ENCODE results near the gene DDIT4.
A peak's percentile ranks its signal among the peaks of the same experiment; 100 is the strongest.

DDIT4 gene

DNA sequence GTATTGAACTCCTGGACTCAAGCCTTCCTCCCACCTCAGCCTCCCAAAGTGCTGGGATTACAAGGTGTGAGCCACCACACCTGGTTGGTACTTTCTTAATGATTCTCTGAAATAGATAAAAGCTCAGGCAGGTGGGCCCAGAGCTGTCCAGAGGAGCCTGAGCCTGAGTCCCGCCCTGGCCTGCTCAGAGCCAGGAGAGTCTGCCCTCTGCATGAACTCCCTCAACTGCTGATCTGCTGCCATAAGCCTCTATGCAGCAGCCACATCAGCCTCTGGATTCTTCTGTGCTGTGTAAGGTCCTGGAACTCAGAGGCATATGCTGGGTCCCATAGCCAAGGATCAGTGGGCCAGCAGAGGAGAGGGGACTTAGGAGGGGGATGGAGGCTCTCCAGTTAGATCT, 23.1 kb upstream of the DDIT4 start:
- TF ChIP-seq, protein P1, sequence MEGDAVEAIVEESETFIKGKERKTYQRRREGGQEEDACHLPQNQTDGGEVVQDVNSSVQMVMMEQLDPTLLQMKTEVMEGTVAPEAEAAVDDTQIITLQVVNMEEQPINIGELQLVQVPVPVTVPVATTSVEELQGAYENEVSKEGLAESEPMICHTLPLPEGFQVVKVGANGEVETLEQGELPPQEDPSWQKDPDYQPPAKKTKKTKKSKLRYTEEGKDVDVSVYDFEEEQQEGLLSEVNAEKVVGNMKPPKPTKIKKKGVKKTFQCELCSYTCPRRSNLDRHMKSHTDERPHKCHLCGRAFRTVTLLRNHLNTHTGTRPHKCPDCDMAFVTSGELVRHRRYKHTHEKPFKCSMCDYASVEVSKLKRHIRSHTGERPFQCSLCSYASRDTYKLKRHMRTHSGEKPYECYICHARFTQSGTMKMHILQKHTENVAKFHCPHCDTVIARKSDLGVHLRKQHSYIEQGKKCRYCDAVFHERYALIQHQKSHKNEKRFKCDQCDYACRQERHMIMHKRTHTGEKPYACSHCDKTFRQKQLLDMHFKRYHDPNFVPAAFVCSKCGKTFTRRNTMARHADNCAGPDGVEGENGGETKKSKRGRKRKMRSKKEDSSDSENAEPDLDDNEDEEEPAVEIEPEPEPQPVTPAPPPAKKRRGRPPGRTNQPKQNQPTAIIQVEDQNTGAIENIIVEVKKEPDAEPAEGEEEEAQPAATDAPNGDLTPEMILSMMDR (IDR thresholded peaks at IDR 0.05; ENCODE audit: borderline replicate concordance, control extremely low read depth, extremely low read depth, insufficient read depth, missing control alignments), result no peak
- no peak for DNase-seq (ENCODE audit: low spot score)
- in situ Hi-C loops (cut with MboI; ENCODE audit: low sequenced_read_pairs, unreplicated experiment), result no loop called here

DNA sequence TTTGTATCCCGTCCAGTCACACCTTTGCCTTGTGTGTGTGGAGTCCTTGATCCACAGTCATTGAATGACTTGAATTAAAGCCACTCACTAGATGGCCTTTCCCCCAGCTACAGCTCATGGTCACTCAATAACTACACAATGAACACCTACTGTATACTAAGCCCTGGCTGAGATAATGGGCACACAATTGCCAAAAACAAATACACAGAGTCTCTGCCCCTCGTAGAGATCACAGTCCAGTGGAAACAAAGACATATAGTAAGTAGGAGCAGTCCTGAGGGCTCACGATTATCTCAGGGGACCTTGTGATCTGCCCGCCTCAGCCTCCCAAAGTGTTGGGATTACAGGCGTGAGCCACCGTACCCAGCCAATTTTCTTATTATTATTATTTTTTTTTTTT, 22.1 kb upstream of the DDIT4 start:
- no peak for DNase-seq (ENCODE audit: low spot score)
- in situ Hi-C loops (cut with MboI; ENCODE audit: low sequenced_read_pairs, unreplicated experiment), result no loop called here
- TF ChIP-seq, protein P1 (IDR thresholded peaks at IDR 0.05; ENCODE audit: borderline replicate concordance, control extremely low read depth, extremely low read depth, insufficient read depth, missing control alignments), result no peak

DNA sequence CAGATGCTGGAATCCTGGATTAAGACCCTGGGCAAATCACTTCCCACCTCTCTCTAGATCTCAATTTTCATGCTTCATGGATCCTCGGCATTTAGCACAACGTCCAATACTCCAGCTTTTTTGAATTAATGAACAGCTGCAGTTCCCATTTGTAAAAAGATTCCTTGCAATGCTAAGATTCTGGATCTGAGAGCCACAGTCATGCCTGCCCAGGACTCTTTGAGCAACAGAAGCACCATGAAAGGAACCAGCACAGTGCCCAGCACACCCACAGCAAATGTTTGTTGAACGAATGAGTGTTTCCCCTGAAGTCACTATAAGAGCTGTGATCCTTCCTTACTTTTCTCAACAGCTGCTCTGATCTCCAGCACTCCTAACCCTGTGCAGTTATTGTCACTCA, 20.8 kb upstream of the DDIT4 start:
- no peak for DNase-seq (ENCODE audit: low spot score)
- in situ Hi-C loops (cut with MboI; ENCODE audit: low sequenced_read_pairs, unreplicated experiment), result no loop called here
- TF ChIP-seq, protein P1 (IDR thresholded peaks at IDR 0.05; ENCODE audit: borderline replicate concordance, control extremely low read depth, extremely low read depth, insufficient read depth, missing control alignments), result no peak

DNA sequence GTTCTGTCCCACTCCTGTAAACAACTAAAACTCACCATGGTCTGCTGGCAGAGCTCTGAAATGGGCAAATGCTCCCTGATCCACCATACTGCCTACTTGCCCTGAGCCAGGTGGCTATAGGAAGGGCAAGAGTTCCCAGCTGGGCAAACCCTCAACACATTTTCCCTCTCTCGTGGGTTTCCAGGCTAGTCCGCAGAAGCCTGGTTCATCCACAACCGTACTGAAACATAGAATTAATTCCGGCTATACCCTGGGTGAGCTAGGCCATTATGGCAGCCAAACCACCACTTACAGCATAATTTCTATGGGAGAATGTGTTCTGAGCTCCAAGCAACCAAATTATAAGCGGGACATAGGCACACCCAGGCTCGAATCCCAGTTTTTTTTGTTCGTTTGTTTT, 20.1 kb upstream of the DDIT4 start:
- in situ Hi-C loops (cut with MboI; ENCODE audit: low sequenced_read_pairs, unreplicated experiment), result no loop called here
- TF ChIP-seq, protein P1 (IDR thresholded peaks at IDR 0.05; ENCODE audit: borderline replicate concordance, control extremely low read depth, extremely low read depth, insufficient read depth, missing control alignments), result no peak
- DNase-seq (ENCODE audit: low spot score), result no peak

DNA sequence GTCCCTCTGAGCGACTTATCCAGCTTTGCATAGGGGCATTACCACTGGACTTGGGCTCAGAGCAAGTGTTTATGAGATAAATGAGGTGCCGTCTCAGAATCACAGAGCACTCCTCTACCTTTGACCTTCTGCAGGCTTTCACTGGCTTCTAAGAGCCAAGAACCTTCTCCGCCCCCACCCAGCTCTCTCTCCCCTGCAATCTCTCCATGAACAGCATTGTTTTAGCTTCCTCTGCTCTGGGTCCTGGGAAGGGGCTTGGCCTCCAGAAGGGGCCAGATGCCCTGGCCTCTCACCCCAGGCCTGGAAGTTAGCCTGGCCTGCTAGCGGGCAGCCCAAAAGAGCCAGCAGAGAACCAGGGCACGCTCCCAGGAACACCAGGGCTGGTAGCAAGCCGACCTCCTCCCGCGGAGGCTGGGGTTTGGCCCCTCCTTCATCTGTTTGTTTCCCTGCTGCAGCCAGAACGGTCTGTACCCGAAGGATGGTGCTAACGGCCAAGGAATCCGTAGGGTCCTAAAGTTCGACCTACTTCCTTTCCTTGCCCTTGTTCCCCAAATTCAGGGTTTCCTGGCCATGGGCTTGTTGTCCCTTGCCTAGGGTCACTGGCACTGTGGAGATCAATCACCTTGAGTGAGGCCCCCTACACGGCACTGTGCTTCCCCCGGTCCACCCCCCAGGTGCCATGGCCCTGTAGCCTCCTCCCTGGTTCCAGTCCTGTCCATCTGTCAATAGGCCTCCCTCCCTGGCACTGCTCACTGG, 18.7 kb upstream of the DDIT4 start:
- in situ Hi-C loops (cut with MboI; ENCODE audit: low sequenced_read_pairs, unreplicated experiment), result no loop called here
- TF ChIP-seq, protein P1 (IDR thresholded peaks at IDR 0.05; ENCODE audit: borderline replicate concordance, control extremely low read depth, extremely low read depth, insufficient read depth, missing control alignments), result no peak
- peak; percentile 54 for DNase-seq (ENCODE audit: low spot score)

DNA sequence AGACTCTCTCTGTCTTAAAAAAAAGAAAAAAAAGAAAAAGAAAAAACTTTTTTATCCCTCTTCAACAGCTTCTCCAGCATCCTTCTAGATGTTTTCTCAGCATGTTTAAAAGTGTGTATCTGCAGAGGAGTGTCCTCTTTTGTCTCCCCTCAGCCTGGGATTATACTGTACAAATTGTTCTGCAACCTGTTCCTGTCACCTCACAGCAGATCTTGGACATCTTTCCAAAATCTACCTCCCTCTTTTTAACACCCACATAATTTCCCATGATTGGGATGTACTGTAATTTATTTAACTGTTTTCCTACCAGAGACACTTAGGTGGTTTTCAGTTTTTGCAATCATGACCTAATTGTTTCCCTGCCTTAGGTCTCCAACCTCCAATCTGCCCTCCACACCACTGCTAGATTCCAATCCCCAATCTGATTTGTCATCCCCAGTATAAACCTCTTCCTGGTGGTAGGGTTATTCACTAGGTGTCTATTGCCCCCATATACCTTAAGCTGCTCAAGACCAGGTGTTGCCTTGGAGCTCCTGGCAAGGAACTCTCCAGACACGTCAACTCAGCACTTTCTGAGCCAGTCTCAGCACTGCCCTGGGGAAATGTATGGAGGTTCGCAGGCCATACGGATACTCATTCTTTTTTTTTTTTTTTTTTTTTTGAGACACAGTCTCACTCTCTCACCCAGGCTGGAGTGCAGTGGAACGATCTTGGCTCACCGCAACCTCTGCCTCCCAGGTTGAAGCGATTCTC, 17.6 kb upstream of the DDIT4 start:
- no peak for DNase-seq (ENCODE audit: low spot score)
- TF ChIP-seq, protein P1 (IDR thresholded peaks at IDR 0.05; ENCODE audit: borderline replicate concordance, control extremely low read depth, extremely low read depth, insufficient read depth, missing control alignments), result no peak
- in situ Hi-C loops (cut with MboI; ENCODE audit: low sequenced_read_pairs, unreplicated experiment), result no loop called here

Data from GM13976 (cell line).